Right atrium auricular region (tissue), 2 donors: ENCODE measurements around the gene GUCY2C. TPM values are rescaled to one million over a fixed set of nuclear protein-coding genes. Genes with fewer than 3 reads are reported as not detected.

Experiments used
- DNase-seq: peaks from one replicate; pipeline ENCODE4 v3.0.0-alpha.2; 2019; ENCODE audit warnings: low spot score
- H3K27ac ChIP-seq, 2 donors: fragments of 200-600 bp; sonication (generic); 1 replicate in 1 of 2; 2 replicates in 1 of 2; pipeline ENCODE4 v1.5.1; 2016 to 2019
- H3K27me3 ChIP-seq, 2 donors: fragments of 200-600 bp; sonication (generic); one replicate each; pipeline versions ENCODE4 v1.5.1 to v1.6.0; 2017 to 2019
- H3K36me3 ChIP-seq: fragments of 200-600 bp; sonication (generic); one replicate; pipeline ENCODE4 v1.5.1; 2016
- H3K4me1 ChIP-seq, 2 donors: fragments of 200-600 bp; sonication (generic); one replicate each; pipeline versions ENCODE4 v1.5.1 to v1.6.0; 2017 to 2019
- H3K4me3 ChIP-seq, 2 donors: fragments of 200-600 bp; sonication (generic); 1 replicate in 1 of 2; 2 replicates in 1 of 2; pipeline ENCODE4 v1.5.1; 2017 to 2019; ENCODE audit warnings: mild to moderate bottlenecking in 1 of 2, moderate library complexity in 1 of 2
- H3K9me3 ChIP-seq, 2 donors: fragments of 200-600 bp; sonication (generic); one replicate each; pipeline ENCODE4 v1.5.1; 2019
- CTCF ChIP-seq, 2 donors: fragments of 200-600 bp; sonication (generic); IDR thresholded peaks; one replicate each; pipeline ENCODE4 v1.5.1; 2019; ENCODE audit warnings: antibody characterized with exemption in 2 of 2
- total RNA-seq, 2 donors: library from RNA; depleted of rRNA; stranded (reverse); fragments of >200 nt; gene quantifications; one replicate each; pipeline ENCODE4 v1.1.0, GENCODE V29; 2016

Gene GUCY2C
- total RNA-seq, 2 donors from 2014 or later = not detected

- H3K4me3 ChIP-seq = no peak overlapping the region
- H3K36me3 ChIP-seq = no peaks in the 10 kb centered on the region
- H3K27me3 ChIP-seq = no peaks in the 10 kb centered on the region
- no peak overlapping the region for H3K27ac ChIP-seq
- peak; percentile 27 to 74 for TF ChIP-seq CTCF (IDR thresholded peaks at IDR 0.05)
- H3K9me3 ChIP-seq = no peaks in the 10 kb centered on the region
- H3K4me1 ChIP-seq = no peaks in the 10 kb centered on the region
- DNase-seq = no peak
These were observed 31.9 kb downstream of the GUCY2C start for GRCh38 chr12:14664434-14665023.

GRCh38 chr12:14663002-14663401, 33.4 kb downstream of the GUCY2C start:
- no peak for TF ChIP-seq CTCF (IDR thresholded peaks at IDR 0.05)
- Histone ChIP-seq H3K4me1 (no peaks in the 10 kb centered on the region), H3K4me3 (no peak overlapping the region), H3K27me3 (no peaks in the 10 kb centered on the region), H3K9me3 (no peaks in the 10 kb centered on the region), H3K27ac (no peak overlapping the region), H3K36me3 (no peaks in the 10 kb centered on the region)
- no peak for DNase-seq

- no peaks in the 10 kb centered on the region for H3K36me3 ChIP-seq
- H3K9me3 ChIP-seq = no peaks in the 10 kb centered on the region
- H3K4me3 ChIP-seq = no peak overlapping the region
- H3K27ac ChIP-seq = no peak overlapping the region
- H3K27me3 ChIP-seq = no peaks in the 10 kb centered on the region
- no peak for DNase-seq
- no peak for TF ChIP-seq CTCF (IDR thresholded peaks at IDR 0.05)
- H3K4me1 ChIP-seq = no peaks in the 10 kb centered on the region
These were observed 39.6 kb downstream of the GUCY2C start for GRCh38 chr12:14656846-14657245.

- Histone ChIP-seq H3K27ac (no peak overlapping the region), H3K9me3 (no peaks in the 10 kb centered on the region), H3K27me3 (no peaks in the 10 kb centered on the region), H3K36me3 (no peaks in the 10 kb centered on the region), H3K4me1 (no peaks in the 10 kb centered on the region), H3K4me3 (no peak overlapping the region)
- DNase-seq = no peak
- TF ChIP-seq CTCF (IDR thresholded peaks at IDR 0.05) = no peak
These were observed 41.1 kb downstream of the GUCY2C start for GRCh38 chr12:14655284-14655683.

GRCh38 chr12:14654842-14655241, 41.6 kb downstream of the GUCY2C start:
- TF ChIP-seq CTCF (IDR thresholded peaks at IDR 0.05) = no peak
- H3K27ac ChIP-seq = no peak overlapping the region
- H3K36me3 ChIP-seq = no peaks in the 10 kb centered on the region
- no peaks in the 10 kb centered on the region for H3K9me3 ChIP-seq
- DNase-seq = no peak
- no peak overlapping the region for H3K4me3 ChIP-seq
- H3K27me3 ChIP-seq = no peaks in the 10 kb centered on the region
- no peaks in the 10 kb centered on the region for H3K4me1 ChIP-seq

GRCh38 chr12:14654416-14654815, 42.0 kb downstream of the GUCY2C start:
- Histone ChIP-seq H3K9me3 (no peaks in the 10 kb centered on the region), H3K27ac (no peak overlapping the region), H3K4me3 (no peak overlapping the region), H3K27me3 (no peaks in the 10 kb centered on the region), H3K36me3 (no peaks in the 10 kb centered on the region), H3K4me1 (no peaks in the 10 kb centered on the region)
- TF ChIP-seq CTCF (IDR thresholded peaks at IDR 0.05) = no peak
- no peak for DNase-seq
